CD4-positive, alpha-beta T cell treated with Interleukin-4 for 4 hours (primary cell): ENCODE measurements around the gene CPXM2.

Source experiments
- DNase-seq: peaks from one replicate; pipeline ENCODE4 v3.0.0-alpha.2; 2020

Gene CPXM2

DNA sequence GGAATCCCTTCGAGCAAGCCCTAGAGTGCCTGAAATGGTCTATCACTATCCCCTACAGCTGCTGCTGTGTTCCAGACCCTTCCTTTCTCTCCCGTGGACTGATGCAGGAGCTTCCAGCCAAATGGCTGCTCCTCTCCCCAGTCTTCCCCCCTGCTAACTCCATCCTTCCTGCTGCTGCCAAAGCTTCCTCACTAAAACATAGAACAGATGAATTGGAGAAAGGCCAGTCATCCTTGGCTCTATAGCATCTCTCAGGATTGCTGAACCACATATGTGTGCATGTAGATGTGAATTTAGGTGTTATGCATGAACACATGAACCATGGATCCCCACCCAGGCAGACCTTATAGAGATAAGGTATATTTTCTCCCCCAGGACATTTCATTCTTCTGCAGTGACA lies 164.8 kb downstream of the CPXM2 start:
- DNase-seq, result no peak

DNA sequence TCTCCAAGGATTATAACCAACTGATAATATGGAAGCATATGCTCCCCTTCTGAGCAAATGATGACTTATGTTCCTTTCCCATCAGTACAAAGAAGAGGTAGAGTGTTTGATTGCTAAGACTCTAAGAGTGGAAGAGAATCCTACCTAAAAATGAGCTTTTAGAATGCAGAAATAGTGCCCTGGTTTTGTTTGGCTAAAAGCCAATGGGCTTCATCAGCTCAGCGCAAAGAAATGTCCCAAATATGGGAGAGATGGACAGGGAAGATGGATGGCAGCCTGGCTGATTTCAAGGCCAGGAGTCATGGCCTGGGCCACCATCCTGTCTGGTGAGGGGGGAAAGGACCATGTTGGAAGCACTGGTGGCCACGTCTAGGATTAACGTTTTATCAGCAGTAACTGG lies 165.2 kb downstream of the CPXM2 start:
- DNase-seq, result no peak

DNA sequence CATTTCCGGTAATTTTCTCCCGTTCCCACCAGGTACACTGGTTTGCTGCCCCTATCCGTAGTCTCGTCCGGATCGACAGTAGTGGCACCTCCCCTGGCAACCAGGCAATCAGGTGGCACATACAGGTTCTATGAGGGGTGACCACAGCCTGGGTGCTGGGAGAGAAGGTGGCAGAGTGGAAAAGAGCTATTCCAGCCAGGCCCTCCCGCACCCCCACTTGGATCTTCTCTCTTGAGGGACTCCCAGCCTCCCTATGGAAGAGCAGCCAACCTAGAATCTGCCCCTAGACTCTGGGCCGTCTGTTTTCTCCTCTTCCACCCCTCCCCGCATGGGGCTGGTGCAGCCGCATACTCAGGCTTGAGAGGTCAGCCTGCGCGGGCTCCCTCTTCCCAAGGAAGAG lies 166.9 kb downstream of the CPXM2 start:
- no peak for DNase-seq

DNA sequence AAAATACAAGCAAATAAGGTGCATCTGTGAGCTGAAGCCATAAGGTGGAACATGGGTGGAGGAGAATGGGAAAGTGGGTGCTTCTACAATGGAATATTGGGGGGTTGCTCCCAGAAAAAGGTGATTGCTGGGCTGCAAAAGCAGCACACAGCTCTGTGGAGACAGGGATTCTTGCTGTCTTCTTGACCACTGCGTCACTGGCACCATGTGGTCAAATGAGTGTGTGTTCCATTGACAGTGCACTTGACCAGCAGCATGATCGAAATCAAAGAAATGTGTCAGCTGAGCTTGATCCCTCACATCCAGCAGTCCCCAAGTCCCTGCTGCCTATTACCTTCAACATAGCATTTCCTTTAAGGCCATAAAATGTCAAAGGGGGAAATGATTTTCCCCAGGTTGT lies 169.3 kb downstream of the CPXM2 start:
- DNase-seq, result no peak

DNA sequence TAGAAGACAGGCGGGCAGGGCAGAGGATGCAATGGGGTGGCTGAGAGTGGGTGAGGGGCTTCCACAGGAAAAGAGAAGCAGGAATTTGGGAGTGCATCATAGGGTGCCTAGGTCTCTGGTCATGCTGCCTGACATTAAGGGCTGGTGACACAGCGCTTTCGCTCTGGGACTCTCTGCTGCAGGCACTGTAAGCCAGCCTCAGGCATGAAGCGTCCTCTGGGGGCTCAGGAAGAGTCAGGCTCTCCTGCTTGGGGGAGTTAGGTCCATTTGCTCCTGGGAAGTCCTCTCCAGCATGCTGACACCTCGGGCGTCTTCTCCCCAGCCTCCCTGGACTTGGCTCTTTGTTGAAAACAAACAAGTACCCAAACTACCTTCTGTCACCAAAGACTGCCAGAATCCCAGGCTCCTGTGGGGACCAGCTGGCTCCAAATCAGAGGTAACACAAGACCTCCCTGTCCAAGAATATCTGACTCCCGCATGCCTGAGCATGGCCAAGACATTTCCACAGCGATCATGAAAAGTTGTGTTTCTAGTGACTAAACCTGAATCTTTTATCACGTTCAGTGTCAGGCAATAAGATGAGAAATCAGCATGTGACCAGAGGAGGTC lies 170.1 kb downstream of the CPXM2 start:
- no peak for DNase-seq

DNA sequence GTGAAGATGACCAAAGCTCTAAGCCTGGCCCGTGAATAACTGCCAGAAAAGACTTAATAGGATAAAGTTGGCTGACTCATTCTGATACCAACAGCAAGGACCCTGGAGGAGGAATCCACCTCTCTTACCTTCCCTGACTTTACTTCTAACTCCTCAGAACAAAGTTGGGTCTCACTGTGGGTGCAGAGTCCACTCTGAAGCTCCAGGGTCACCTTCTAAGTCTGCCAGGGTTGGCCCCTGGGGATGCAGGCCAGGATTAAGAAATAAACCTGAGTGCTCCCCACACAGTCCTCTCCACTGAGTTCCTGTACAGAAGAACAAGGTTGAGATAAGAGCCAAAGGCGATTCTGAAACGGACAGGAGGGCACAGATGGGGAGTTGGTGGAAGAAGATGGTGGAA lies 171.1 kb downstream of the CPXM2 start:
- no peak for DNase-seq

DNA sequence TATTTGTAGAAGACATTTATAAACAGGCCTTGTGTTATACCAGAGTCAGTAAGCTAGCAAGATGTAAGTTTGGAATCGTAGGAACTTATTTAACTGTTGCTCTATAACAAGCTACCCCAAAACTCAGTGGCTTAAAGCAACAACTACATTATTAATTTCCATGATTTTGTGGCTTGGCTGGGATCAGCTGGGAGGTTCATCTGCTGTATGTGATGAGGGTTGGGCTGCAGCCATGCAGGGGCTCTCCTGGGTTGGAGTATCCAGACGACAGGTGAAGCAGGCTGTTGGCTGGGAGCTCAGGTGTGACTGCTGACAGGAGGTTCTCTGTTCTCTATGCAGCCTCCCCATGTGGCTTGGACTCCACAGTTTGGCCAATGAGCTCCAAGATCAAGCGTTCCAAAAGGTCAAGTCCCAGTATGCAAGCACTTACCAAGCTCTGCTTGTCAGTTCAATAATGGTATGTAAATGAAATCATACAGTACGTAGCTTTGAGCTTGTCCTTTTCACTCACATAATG lies 173.0 kb downstream of the CPXM2 start:
- DNase-seq, result no peak

DNA sequence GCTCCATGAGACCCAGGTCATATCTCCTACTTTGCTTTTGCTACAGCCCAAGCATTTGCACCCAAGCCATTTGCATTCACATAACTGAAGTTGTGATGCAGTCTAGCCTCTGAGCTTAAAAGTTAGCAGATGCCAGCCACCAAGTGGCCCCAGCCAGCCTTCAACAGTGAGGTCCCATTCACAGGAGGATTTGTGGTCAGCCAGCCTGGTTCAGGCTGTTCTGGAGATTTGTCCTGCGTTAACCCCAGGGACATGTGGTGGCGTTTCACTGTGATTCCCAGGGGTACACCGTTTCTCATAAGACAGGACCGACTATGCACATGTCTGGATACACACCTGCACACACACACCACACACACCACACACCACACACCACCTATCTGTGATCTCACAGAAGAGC lies 174.3 kb downstream of the CPXM2 start:
- no peak for DNase-seq

DNA sequence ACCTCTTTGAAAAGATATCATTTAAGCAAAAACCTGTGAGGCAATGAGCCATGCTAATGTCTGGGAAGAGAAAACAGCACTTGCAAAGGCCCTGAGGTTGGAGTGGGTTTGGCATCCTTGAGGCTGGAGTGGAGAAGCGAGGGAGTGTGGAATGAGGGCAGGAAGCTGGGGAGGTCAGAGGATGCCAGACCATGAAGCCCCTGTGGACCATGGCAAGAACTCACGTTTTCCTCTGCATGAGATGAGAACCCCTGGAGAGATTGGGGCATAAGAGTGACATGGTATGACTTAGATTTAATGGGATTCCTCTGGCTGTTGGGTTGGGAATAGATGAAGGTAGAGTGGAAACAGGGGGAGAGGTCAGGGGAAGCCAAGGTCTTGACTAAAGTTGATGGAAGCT lies 176.1 kb downstream of the CPXM2 start:
- DNase-seq, result no peak

DNA sequence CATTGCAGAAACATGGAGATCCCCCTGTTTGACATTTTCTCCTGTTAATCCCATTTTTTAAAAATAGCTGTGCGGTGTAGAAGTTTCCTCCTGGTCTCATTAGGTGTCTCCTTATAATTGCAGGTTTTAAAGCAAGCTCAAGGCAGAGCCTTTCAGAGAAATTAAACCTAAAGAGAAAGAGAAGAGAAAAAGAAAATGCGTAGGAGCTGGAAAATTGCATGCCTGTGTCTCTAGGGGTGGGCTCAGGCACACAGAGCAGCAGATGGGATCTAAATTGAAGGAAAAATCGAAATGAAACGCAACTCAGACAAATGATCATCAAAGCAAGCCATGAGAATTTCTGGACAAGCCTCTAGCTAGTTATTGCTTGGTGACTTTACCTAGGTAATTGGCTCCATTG lies 185.4 kb downstream of the CPXM2 start:
- no peak for DNase-seq

DNA sequence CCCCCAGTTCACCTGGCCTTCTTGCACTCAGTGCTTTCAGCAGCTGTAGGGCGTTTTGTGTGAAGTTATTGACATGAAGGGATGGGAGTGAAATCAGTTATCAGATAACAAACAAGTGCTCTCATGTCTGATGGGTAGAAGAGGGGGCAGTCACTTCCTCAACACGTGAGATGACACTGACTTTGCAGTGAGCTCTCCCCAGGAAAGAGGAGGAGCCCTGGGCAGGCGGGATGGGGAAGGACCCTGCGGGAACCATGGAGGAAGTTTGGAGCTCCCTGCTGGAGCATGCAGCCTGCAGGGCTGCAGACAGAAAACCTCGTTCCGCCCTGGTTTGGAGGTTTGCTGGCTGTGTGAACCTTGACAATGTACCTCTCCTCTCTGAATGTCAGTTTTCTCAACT lies 186.8 kb downstream of the CPXM2 start:
- DNase-seq, result no peak

DNA sequence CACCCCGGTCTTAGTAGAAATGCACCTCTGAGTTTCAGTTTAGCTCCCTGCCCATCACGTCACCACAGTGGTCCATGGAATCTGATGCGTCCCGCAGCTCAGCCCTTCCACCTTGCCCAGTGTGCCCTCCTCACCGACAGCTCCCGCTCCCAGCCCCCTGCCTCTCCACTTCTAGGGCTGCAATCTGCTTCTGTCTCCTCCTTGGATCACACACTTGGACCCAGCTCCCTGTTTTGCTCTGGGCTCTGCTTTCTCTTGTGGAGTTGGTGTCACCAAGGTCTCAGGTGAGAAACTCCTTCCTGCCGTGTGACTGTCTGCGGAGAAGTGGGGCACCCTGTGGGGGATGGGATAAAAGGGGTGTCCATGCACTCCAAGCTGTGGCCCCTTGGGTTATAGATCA lies 187.5 kb downstream of the CPXM2 start:
- no peak for DNase-seq

DNA sequence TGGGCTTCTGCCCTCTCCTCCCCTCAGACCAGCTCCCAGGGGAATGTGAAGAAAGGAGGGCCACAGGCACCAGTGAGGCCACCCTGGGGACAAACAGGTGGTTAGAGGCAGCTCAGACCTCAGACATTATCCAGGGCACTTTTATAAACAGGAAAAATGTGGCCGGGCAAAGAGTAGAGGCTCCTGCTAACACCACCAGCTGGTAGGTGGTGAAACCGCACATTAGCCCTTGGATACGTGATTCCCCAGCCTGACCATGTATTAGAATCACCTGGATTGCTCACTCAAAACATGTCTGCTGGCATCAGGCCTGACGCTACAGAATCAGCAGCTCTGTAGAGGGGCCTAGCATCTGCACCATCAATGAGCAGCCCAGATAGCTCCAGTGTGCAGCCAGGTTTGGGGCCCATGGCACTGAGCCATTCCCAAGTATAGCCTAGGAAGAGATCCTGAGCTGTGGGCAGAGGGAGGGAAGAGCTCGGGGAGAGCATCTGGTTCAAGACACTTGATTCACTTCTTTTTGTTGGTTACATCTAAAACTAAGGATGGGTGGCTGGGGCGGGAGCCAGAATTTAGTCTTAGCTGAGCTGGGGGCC lies 188.3 kb downstream of the CPXM2 start:
- no peak for DNase-seq
